Measurements from ENCODE around the gene LRRC8E.

The LRRC8E gene

GRCh38 chr19:7909471-7910067 lies 21.3 kb downstream of the LRRC8E start:
- H3K27ac ChIP-seq = no peak overlapping the region

GRCh38 chr19:7910321-7911161 lies 22.2 kb downstream of the LRRC8E start:
- H3K27ac ChIP-seq = no peak overlapping the region
- TF ChIP-seq CTCF (conservative IDR thresholded peaks at IDR 0.05) = no peak

More at GRCh38 chr19:7909471-7910067, 21.3 kb downstream of the LRRC8E start:
- TF ChIP-seq CTCF (conservative IDR thresholded peaks at IDR 0.05) = no peak

- H3K27ac ChIP-seq = no peak overlapping the region
Measured at GRCh38 chr19:7911508-7912143, 23.3 kb downstream of the LRRC8E start.

GRCh38 chr19:7912144-7912696 lies 23.9 kb downstream of the LRRC8E start:
- TF ChIP-seq CTCF (conservative IDR thresholded peaks at IDR 0.05) = no peak
- H3K27ac ChIP-seq = no peak overlapping the region

More at GRCh38 chr19:7911508-7912143, 23.3 kb downstream of the LRRC8E start:
- TF ChIP-seq CTCF (conservative IDR thresholded peaks at IDR 0.05) = no peak

- no peak overlapping the region for H3K27ac ChIP-seq
- no peak for TF ChIP-seq CTCF (conservative IDR thresholded peaks at IDR 0.05)
Measured at GRCh38 chr19:7912697-7913564, 24.6 kb downstream of the LRRC8E start.

GRCh38 chr19:7913652-7914051 lies 25.3 kb downstream of the LRRC8E start:
- H3K27ac ChIP-seq = no peak overlapping the region
- no peak for TF ChIP-seq CTCF (conservative IDR thresholded peaks at IDR 0.05)

Measured in VCaP (cell line).